Endometrium (tissue), 2 donors: ENCODE measurements around the gene WDR86.

ENCODE experiments used
- FAIRE-seq: peaks from 2 replicates; lab custom pipeline; 2012; peaks lifted over from hg19 to GRCh38; lab: Jason Lieb, UNC
- donor health status: control.
- donor health status: control.

The WDR86 gene

GRCh38 chr7:151390598-151391357 lies 19.1 kb downstream of the WDR86 start:
- FAIRE-seq: no peak

DNA sequence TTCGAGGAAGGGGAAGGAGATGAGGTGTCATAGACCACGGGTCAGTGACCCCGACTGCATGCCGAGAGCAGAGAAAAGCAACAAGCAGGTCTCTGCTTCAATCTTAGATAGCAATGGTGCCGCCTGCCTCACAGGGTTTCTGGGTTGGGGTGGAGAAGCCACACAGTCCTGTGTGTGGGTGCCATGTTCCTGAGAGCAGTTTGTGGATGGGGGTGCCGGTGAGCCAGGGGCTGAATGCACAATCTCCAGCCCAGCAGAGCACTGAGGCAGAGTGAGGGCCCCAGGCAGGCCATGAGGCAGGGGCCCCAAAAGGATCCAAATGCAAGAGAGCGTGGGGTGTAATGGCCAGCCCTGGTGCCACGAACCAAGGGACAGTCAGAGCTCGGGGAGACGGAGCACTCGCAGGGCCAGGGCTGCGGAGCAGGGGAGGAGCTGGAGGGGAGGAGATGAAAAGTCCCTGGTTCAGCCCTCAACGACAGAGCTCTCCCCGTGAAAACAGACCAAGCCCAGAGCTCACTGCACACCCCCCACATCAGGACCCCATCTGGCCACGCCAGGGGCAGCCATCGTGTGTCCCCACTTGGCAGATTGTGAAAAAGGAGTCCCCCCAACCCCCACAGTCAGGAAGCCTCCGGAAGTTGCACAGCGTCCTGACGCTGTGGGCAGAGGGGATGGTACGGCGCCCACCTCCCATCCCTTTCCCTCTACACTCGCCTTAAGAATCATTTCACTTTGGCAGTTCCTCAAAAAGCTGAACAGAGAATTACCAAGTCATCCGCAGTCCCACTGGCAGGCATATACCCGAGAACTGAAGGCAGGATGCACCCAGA lies 19.9 kb downstream of the WDR86 start:
- no peak for FAIRE-seq

GRCh38 chr7:151389096-151389767 lies 20.6 kb downstream of the WDR86 start:
- no peak for FAIRE-seq

GRCh38 chr7:151388430-151388829 lies 21.4 kb downstream of the WDR86 start:
- no peak for FAIRE-seq

DNA sequence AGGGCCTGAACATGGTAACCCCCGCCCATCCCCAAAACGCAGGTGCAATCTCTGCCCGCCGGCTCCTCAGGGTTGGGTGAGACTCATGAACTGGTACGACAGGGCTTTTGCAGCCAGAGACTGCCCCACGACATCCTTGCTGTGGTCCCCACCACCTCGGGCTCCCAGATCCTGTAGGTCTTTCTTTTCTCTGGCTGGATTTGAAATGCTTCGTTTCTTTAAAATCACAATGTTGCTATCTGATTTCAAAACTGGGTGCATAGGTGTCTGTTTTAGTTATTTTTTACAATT lies 21.9 kb downstream of the WDR86 start:
- no peak for FAIRE-seq

GRCh38 chr7:151387161-151388006 lies 22.5 kb downstream of the WDR86 start:
- no peak for FAIRE-seq

DNA sequence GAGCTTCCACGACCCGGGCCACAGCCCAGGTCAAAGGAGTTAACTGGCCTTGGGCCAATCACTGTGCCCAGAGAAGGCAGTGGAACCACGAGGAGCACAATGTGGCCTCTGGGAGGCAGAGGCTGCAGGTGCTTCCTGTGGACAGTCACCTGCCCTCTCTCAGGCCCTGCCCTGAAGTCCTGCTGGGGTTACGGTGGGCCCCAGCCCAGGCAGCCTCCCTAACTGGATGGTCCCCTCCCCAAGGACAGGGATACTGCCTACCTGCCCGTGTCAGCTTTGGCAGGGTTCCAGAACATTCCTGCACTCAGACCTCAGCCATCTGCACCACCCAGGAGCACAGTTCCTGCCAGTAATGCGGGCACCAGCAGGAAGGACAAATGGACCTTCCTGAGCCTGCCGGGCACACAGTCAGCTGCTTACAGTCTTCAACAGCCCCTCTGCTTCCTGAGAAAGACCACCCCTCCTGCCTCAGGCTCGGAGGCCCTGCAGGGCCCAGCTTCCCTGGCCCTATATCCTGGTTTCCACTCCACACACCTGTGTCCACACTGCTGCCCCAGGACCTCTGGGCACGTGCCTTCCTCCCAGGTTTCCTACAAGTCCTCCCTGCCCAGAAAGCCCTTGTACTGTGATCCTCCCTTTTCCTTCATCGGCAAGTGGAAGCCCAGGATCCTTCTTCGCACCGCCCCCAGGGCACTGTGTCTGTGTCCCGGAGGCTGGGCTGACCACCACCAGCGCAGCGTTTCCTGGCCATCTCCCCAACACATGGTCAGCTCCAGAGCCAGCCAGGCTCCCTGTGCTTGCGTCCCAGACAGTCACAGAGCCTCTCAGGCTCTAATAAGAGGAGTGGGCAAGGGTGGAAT lies 23.3 kb downstream of the WDR86 start:
- FAIRE-seq: no peak

DNA sequence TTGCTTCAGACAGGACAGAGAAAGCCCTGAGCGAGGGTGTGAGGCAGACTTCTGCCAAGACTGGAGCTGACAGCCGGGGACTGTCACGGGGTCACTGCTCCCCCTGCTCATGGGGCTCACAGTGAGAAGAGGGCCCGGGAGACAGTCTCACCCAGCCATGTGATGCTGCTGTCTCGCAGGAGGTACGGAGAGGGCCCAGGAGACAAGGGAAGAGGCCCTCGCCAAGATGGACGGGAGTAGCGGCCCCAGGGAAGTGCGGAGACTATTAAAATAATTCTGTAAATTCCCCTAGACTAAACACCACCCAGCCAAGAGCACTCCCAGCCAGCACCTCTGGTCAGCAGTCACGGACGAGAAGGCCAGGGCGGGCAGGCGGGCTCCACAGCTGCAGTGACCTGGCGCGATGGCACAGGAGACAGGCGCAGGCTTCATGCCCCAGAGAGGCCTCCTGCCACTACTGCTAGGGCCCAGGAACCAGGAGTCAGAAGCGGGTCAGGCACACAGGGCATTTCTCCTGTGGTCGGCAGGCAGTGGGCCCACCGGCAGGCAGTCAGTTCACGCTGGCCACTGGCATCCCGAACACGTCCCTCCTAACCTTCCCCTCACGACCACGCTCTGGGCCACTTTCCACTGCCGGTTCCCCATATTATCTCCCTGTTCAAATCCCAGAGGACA lies 24.1 kb downstream of the WDR86 start:
- FAIRE-seq: no peak

DNA sequence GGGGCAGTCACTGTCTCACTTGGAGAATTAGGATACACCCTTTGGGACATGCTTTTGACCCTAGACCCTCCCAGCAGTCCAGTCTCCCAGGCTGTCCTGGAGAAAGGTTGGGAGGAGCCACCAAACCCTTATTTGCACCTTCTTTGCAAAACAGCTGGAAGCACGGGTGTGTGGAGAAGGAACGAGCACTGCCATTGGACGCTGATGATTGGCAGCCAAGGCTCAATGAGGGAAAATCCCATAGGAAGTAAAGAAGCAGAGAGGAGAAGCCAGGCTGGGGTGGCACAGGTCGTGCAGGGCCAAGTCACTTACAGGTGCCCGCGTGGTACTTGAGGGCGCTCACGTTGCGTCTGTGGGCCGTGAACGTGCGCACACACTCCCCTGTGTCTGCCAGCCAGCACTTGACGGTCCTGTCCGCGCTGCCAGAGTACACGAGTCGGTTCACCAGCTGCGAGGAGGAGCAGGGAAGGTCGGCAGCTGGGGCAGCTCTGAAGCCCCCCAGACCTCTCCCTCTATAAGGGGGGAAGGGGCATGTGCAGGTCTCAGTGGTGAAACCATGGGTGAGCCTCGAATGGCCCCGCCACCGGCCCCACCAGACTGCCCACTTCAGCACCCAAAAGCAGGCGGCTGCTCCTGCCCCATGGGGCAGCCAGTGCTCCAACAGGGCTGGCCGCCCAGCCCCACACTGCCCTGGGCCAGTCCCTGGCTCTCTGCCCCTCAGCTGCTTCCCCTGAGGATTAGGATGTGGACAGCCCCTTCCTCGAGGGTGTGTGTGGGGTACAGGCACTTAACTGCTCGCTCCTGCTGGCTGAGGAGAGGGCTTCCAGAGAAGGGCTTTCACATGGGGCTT lies 24.8 kb downstream of the WDR86 start:
- no peak for FAIRE-seq

DNA sequence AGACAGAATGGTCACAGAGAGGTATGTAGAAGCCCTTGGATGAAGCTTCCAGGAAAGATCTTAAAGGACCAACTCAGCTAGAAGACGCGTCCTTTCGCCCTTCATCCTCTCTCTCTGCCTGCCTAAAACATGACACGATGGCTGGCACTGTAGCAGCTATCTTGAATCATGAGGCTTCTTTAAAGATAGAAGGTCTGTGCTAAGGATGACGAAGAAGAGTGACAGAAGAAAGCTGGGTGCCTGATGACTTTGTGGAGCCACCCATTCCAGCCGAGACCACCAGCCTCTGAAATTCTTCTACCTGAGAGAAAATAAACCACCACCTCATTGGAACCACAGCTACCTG lies 25.5 kb downstream of the WDR86 start:
- FAIRE-seq: no peak

DNA sequence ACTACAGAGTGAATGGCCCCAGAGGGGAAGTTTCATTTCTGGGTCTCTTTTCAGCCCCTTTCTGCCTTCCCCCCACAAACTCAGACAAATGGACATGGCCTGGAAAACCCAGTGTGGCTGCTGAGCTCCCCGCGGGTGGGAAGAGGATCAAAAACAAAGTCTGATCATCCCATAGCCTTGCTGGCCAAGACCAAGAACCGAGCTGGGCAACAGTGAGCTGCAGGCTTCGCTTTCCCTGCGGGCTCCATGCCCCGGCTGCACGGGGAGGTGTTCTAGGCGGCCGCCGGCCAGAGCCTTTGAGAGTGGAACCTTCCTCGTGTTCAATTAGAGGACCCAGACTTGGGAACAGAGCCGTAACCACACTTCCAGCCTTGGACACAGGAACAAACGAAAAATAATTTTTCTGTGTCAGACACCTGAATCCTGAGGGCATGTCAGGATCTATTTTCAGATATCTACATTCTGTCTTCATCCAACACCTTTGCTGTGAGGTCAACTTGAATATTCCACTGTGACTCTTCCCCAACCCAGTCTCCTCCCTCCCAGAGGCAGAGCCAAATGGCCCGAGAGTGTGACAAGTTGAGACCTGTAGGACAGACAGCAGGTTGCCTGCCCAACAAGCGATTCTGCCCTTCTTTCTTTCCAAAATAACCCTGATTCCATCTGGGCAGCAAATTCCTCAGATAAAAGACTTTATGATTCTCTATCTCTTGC lies 26.0 kb downstream of the WDR86 start:
- no peak for FAIRE-seq

DNA sequence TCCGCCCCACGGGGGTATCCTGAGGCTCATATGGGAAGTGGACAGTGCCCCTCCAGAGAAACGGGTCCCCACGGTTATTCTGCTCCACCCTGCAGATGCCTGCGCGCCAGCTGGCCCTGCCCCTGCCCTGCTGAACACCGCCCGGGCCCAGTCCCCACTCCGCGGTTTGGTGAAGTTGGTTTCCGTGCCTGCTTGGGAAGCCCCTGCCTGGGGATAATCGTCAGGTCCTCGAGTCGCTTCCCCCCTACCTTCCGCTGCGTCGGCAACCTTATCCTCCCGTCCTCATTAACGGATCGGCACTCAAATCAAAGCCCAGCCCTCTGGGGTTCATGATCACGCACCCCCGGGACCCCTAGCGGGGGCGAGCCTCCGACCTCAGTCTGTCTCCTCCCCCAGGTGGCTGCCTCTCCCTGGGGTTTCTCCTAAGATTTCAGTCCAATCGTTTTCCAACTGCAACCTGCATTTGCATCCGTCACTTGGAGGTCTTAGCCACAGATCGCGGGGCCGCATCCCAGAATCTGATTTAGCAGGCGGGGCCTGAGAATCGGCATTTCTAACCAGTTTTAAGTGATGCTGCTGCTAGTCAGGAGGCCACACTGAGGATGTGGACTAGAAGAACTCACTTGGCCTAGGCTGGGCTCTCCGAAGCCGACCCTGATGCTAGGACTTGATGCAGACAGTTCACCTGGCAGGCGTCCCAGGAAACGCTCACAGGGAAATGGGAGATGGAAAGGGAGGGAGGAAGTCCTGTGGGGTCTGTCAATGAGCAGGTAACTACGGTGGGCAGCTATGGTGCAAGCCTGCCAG lies 27.6 kb downstream of the WDR86 start:
- FAIRE-seq: no peak

GRCh38 chr7:151381348-151382078 lies 28.3 kb downstream of the WDR86 start:
- FAIRE-seq: no peak

DNA sequence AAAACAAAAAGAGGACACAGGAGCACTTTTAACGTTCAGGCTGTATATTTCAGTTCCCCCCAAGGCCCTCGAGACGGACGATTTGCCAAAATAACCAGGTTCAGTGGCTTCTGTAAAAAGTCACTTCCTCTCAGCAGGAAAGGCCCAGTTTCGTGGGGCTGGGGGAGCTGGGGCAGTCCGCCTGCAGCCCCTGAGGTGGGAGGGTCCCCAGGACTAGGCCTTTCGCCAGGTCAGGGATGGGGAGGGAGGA lies 28.8 kb downstream of the WDR86 start:
- FAIRE-seq: no peak

- FAIRE-seq: no peak
These were observed 29.4 kb downstream of the WDR86 start for GRCh38 chr7:151380199-151381097.

- no peak for FAIRE-seq
These were observed 30.2 kb downstream of the WDR86 start for GRCh38 chr7:151379534-151380198.
